IMR-90 (cell line): ENCODE measurements around the gene SH3BP5. TPM values are rescaled to one million over a fixed set of nuclear protein-coding genes. Genes with fewer than 3 reads are reported as not detected.

ENCODE experiments used
- ATAC-seq: fragments of 200-7000 bp; cut with Tn5 transposase; 2 replicates; pipeline ENCODE4 v1.9.1; 2020; ENCODE audit warnings: low read depth, mild to moderate bottlenecking, moderate library complexity
- BruUV-seq: library from RNA; stranded (reverse); fragments of 400-500 nt; replicated peaks from 2 replicates; lab custom pipeline; 2021; lab: Mats Ljungman, UMichigan
- CTCF ChIA-PET: fragments of 300-600 bp; formaldehyde crosslinking; extraction: SDS; loops from one replicate; lab custom pipeline; 2021; ENCODE audit warnings: antibody characterized with exemption; lab: Yijun Ruan, JAX
- POLR2A ChIA-PET: fragments of 300-600 bp; sonication (Branson Sonifier 250); formaldehyde crosslinking; loops from one replicate; lab custom pipeline; 2022; ENCODE audit warnings: antibody characterized with exemption; ENCODE audit not compliant: unreplicated experiment; lab: Charles Lee
- DNase-seq: peaks from one replicate; pipeline ENCODE4 v3.0.0; 2013
- H2AFZ ChIP-seq: replicated peaks from 2 replicates; pipeline ENCODE3; 2013; ENCODE audit warnings: low read length, mild to moderate bottlenecking; ENCODE audit not compliant: poor library complexity
- H2AK5ac ChIP-seq: 2 replicates; pipeline ENCODE4 v1.6.1; 2013; ENCODE audit warnings: low read depth, low read length, inconsistent platforms
- H2AK9ac ChIP-seq: replicated peaks from 2 replicates; pipeline ENCODE3; 2013; ENCODE audit warnings: mild to moderate bottlenecking, low read depth, low read length, moderate library complexity; ENCODE audit not compliant: poor library complexity
- H2BK120ac ChIP-seq: 2 replicates; pipeline ENCODE4 v1.6.1; 2013; ENCODE audit warnings: low read depth, low read length, inconsistent platforms
- H2BK15ac ChIP-seq: 3 replicates; pipeline ENCODE4 v1.6.1; 2013; ENCODE audit warnings: low read depth, low read length, inconsistent platforms
- H2BK20ac ChIP-seq: 2 replicates; pipeline ENCODE4 v1.6.1; 2013; ENCODE audit warnings: low read depth, mild to moderate bottlenecking, inconsistent platforms, low read length, moderate library complexity
- H2BK5ac ChIP-seq: 2 replicates; pipeline ENCODE4 v1.6.1; 2013; ENCODE audit warnings: mild to moderate bottlenecking, low read depth, low read length, inconsistent platforms; ENCODE audit not compliant: poor library complexity, severe bottlenecking
- H3K14ac ChIP-seq: replicated peaks from 2 replicates; pipeline ENCODE4 v1.6.1; 2013; ENCODE audit warnings: low read depth, low read length, inconsistent platforms
- H3K18ac ChIP-seq: 2 replicates; pipeline ENCODE4 v1.6.1; 2013; ENCODE audit warnings: low read depth, low read length, control low read depth
- H3K23ac ChIP-seq: 2 replicates; pipeline ENCODE4 v1.6.1; 2013; ENCODE audit warnings: low read depth, low read length, inconsistent platforms
- H3K27ac ChIP-seq: 2 replicates; pipeline ENCODE4 v1.5.1; 2013; ENCODE audit warnings: mild to moderate bottlenecking, control low read depth, low read length; ENCODE audit not compliant: insufficient read depth
- H3K27me3 ChIP-seq: 2 replicates; pipeline ENCODE4 v1.6.1; 2013; ENCODE audit warnings: low read length; ENCODE audit not compliant: control insufficient read depth, insufficient read depth
- H3K36me3 ChIP-seq: 2 replicates; pipeline ENCODE4 v1.6.1; 2013; ENCODE audit warnings: low read length, mixed read lengths; ENCODE audit not compliant: control insufficient read depth, insufficient read depth
- H3K4ac ChIP-seq: 2 replicates; pipeline ENCODE4 v1.6.1; 2013; ENCODE audit warnings: low read depth, low read length, inconsistent platforms
- H3K4me1 ChIP-seq: 2 replicates; pipeline ENCODE4 v1.6.1; 2013; ENCODE audit warnings: low read length, mixed read lengths; ENCODE audit not compliant: control insufficient read depth, insufficient read depth
- H3K4me2 ChIP-seq: 2 replicates; pipeline ENCODE4 v1.6.1; 2013; ENCODE audit warnings: low read depth, mild to moderate bottlenecking, control low read depth, low read length, moderate library complexity
- H3K4me3 ChIP-seq: 2 replicates; pipeline ENCODE4 v1.5.1; 2013; ENCODE audit warnings: low read depth, mild to moderate bottlenecking, control low read depth, low read length, moderate library complexity; ENCODE audit not compliant: insufficient read depth
- H3K56ac ChIP-seq: 2 replicates; pipeline ENCODE4 v1.6.1; 2013; ENCODE audit warnings: low read length, inconsistent platforms; ENCODE audit not compliant: insufficient read depth; ENCODE audit errors: extremely low read depth
- H3K79me1 ChIP-seq, 2 experiments: 2 replicates each; pipeline ENCODE4 v1.6.1; 2013; ENCODE audit warnings: low read length in 2 of 2, inconsistent platforms in 1 of 2, low read depth in 1 of 2
- H3K9ac ChIP-seq: 2 replicates; pipeline ENCODE4 v1.6.1; 2013; ENCODE audit warnings: low read depth, low read length, control low read depth
- H3K9me1 ChIP-seq: 2 replicates; pipeline ENCODE4 v1.6.1; 2013; ENCODE audit warnings: low read length, inconsistent platforms; ENCODE audit not compliant: insufficient read depth
- H3K9me3 ChIP-seq: 2 replicates; pipeline ENCODE4 v1.6.1; 2013; ENCODE audit warnings: low read length; ENCODE audit not compliant: control insufficient read depth, insufficient read depth
- H4K20me1 ChIP-seq: 2 replicates; pipeline ENCODE4 v1.6.1; 2013; ENCODE audit warnings: low read length, inconsistent platforms; ENCODE audit not compliant: insufficient read depth
- H4K5ac ChIP-seq: 2 replicates; pipeline ENCODE4 v1.6.1; 2013; ENCODE audit warnings: mild to moderate bottlenecking, low read depth, low read length, control low read depth
- H4K8ac ChIP-seq, 2 experiments: 2 replicates each; pipeline ENCODE4 v1.6.1; 2013; ENCODE audit warnings: low read depth in 2 of 2, low read length in 2 of 2, control low read depth in 1 of 2, inconsistent platforms in 1 of 2
- H4K91ac ChIP-seq: 2 replicates; pipeline ENCODE4 v1.6.1; 2013; ENCODE audit warnings: low read depth, low read length, inconsistent platforms; ENCODE audit not compliant: insufficient read depth
- BHLHE40 ChIP-seq: fragments of 150-350 bp; IDR thresholded peaks from 2 replicates; pipeline ENCODE4 v1.6.1; 2016; ENCODE audit warnings: mild to moderate bottlenecking, low read depth, low read length
- FOS ChIP-seq: fragments of 150-350 bp; IDR thresholded peaks from 2 replicates; pipeline ENCODE4 v1.6.1; 2016; ENCODE audit warnings: low read depth, low read length
- MAFK ChIP-seq: IDR thresholded peaks from 2 replicates; pipeline ENCODE4 v1.6.1; 2012; ENCODE audit warnings: low read depth, low read length, improper control_type of control experiment
- NFE2L2 ChIP-seq: fragments of 150-350 bp; IDR thresholded peaks from 2 replicates; pipeline ENCODE4 v1.6.1; 2016; ENCODE audit warnings: low read depth, mild to moderate bottlenecking, low read length
- POLR2A ChIP-seq: IDR thresholded peaks from 2 replicates; pipeline ENCODE4 v1.6.1; 2012; ENCODE audit warnings: mild to moderate bottlenecking, low read depth, low read length
- RAD21 ChIP-seq: IDR thresholded peaks from 2 replicates; pipeline ENCODE4 v1.6.1; 2012; ENCODE audit warnings: low read length, improper control_type of control experiment
- WGBS, 2 experiments: methylation state at CpG; one replicate each; pipeline versions ENCODE4 v1.1.5 to v1.1.7; 2013; ENCODE audit warnings: missing lambda C conversion rate in 2 of 2; ENCODE audit not compliant: insufficient read length in 1 of 2; ENCODE audit errors: extremely low coverage in 2 of 2; 5-methylcytosine and 5-hydroxymethylcytosine counted together
- dilution Hi-C: fragments of 300-500 bp; cut with HindIII; formaldehyde crosslinking; loops from one replicate; pipeline ENCODE4 v1.14.3; 2018; ENCODE audit warnings: low sequenced_read_pairs; ENCODE audit not compliant: unreplicated experiment
- in situ Hi-C: fragments of 300-500 bp; cut with MboI; formaldehyde crosslinking; loops from 3 replicates; pipeline ENCODE4 v1.14.3; 2019; ENCODE audit warnings: low sequenced_read_pairs, inconsistent platforms, mixed read lengths
- intact Hi-C: fragments of 100-400 bp; cut with micrococcal nuclease; formaldehyde crosslinking; loops from 2 replicates; pipeline ENCODE4 v1.10.0; 2022
- polyA plus RNA-seq, 3 experiments: library from polyadenylated mRNA; depleted of rRNA; stranded (reverse); fragments of >200 nt; gene quantifications; 2 replicates each; pipeline ENCODE4 v1.2.3, GENCODE V29; 2012; ENCODE audit warnings: low replicate concordance in 1 of 3
- total RNA-seq: library from RNA; depleted of rRNA; stranded (reverse); fragments of >200 nt; gene quantifications from 2 replicates; pipeline ENCODE4 v1.2.3, GENCODE V29; 2012
- TF ChIP-seq, protein P1 (sequence below): fragments of 150-350 bp; IDR thresholded peaks from 2 replicates; pipeline ENCODE4 v1.6.1; 2017; ENCODE audit warnings: mild to moderate bottlenecking, antibody characterized with exemption, low read length, low read depth

Gene SH3BP5
- total and polyA plus RNA-seq, 2 of the 4 experiments (the other 2 are of a cell fraction), result 14.0 to 23.5 TPM

DNA sequence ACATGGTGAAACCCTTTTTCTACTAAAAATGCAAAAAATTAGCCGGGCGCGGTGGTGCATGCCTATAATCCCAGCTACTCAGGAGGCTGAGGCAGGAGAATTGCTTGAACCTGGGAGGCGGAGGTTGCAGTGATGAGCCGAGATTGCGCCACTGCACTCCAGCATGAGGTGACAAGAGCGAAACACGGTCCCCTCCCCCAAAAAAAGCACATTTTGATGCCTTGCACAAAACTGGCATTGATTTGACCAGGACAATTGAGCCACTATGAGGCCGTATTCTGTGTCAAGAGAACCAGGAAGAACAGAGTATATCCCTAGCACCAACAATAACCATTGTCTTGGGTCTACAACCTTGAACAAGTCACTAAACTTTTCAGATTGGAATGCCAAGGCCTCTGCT lies 50.6 kb downstream of the SH3BP5 start:
- no peak overlapping the region for H3K4ac ChIP-seq
- H2AK5ac ChIP-seq, result no peak overlapping the region
- TF ChIP-seq RAD21, result no peak
- TF ChIP-seq MAFK, result no peak
- no peak for TF ChIP-seq POLR2A
- no peak for TF ChIP-seq BHLHE40
- no peak for TF ChIP-seq FOS
- TF ChIP-seq NFE2L2, result no peak
- TF ChIP-seq, protein P1, sequence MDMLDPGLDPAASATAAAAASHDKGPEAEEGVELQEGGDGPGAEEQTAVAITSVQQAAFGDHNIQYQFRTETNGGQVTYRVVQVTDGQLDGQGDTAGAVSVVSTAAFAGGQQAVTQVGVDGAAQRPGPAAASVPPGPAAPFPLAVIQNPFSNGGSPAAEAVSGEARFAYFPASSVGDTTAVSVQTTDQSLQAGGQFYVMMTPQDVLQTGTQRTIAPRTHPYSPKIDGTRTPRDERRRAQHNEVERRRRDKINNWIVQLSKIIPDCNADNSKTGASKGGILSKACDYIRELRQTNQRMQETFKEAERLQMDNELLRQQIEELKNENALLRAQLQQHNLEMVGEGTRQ, result no peak
- H3K23ac ChIP-seq, result no peak overlapping the region
- no peak overlapping the region for H2AFZ ChIP-seq
- BruUV-seq, result no TSS peak
- H2AK9ac ChIP-seq, result no peak overlapping the region
- no peak overlapping the region for H3K9ac ChIP-seq
- H3K14ac ChIP-seq, result no peak overlapping the region
- dilution Hi-C loops, result no loop called here
- H3K9me3 ChIP-seq, result no peaks in the 10 kb centered on the region
- no peaks in the 10 kb centered on the region for H3K36me3 ChIP-seq
- peaks cover 0 to under 1% of the 10 kb centered on the region in 2 experiments; a peak in 1 of 4 replicates for H3K79me1 ChIP-seq
- no peak overlapping the region for H2BK15ac ChIP-seq
- H3K56ac ChIP-seq, result no peak overlapping the region
- H3K9me1 ChIP-seq, result no peaks in the 10 kb centered on the region
- H4K5ac ChIP-seq, result no peak overlapping the region
- WGBS, 2 experiments, result 89% methylated on average over 9 of the region's 9 CpGs; no CpG with 5 or more reads in 1 of the 2 experiments
- peaks cover under 1% of the 10 kb centered on the region; the same call in 1 of the 2 replicates for H3K4me1 ChIP-seq
- H3K4me2 ChIP-seq, result no peak overlapping the region
- DNase-seq, result no peak
- H3K27me3 ChIP-seq, result no peaks in the 10 kb centered on the region
- no peak overlapping the region for H2BK20ac ChIP-seq
- no peak overlapping the region for H3K4me3 ChIP-seq
- H2BK5ac ChIP-seq, result no peak overlapping the region
- POLR2A ChIA-PET, result no interaction called here
- intact Hi-C loops, result no loop called here
- CTCF ChIA-PET, result interaction anchor here (1.4 kb wide), 1 partner anchor 14 kb away, joined by 5 read pairs; no protein-coding TSS in a partner anchor
- ATAC-seq, result no peak
- no peak overlapping the region for H3K27ac ChIP-seq
- no peaks in the 10 kb centered on the region for H4K20me1 ChIP-seq
- in situ Hi-C loops, result no loop called here
- H3K18ac ChIP-seq, result no peak overlapping the region
- no peak overlapping the region for H2BK120ac ChIP-seq
- H4K91ac ChIP-seq, result no peak overlapping the region
- H4K8ac ChIP-seq, result no peak overlapping the region
